ENCODE results near the gene ARV1.

DNA sequence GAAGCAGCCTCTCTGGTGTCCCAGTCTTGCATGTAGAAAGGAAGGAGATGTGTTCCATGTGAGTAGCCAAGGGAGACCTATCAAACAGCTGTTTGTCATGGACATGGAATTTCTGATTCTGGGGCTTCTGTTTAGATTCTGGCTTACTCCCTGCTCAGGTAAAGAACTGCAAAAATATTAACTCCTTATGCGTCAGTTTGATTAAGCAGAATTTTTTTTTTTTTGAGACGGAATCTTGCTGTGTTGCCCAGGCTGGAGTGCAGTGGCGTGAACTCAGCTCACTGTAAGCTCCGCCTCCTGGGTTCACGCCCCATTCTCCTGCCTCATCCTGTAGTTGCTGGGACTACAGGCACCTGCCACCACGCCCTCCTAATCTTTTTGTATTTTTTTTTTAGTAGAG, 6.8 kb downstream of the ARV1 start:
- TF ChIP-seq CTCF (conservative IDR thresholded peaks at IDR 0.05 in 1 of 2, IDR thresholded peaks at IDR 0.05 in 1 of 2; ENCODE audit: low read depth in 1 of 2, low read length in 2 of 2) (no peak), EZH2 (IDR thresholded peaks at IDR 0.05; ENCODE audit: low read length, missing control alignments) (no peak)
